Measurements from ENCODE around the gene ZNF384. TPM values are rescaled to one million over a fixed set of nuclear protein-coding genes. Genes with fewer than 3 reads are reported as not detected.

Gene ZNF384
- total RNA-seq (18.2 TPM), polyA plus RNA-seq (ENCODE audit: insufficient read depth in 1 of 8, insufficient read length in 8 of 8, low replicate concordance in 1 of 8) (10 to 100 TPM; 36.9 to 57.9 (median 49.7) TPM)
- long read RNA-seq, donor 1, result 0 reads
- long read RNA-seq, donor 2, partial matches to known transcripts, result 0 of 1 reads
- long read RNA-seq, donor 2, other reads (novel, unspliced or antisense), result 0 of 1 reads
- long read RNA-seq, donor 3, partial matches to known transcripts, result 5 of 6 reads
- long read RNA-seq, donor 3, other reads (novel, unspliced or antisense), result 0 of 6 reads
- long read RNA-seq, donor 4, partial matches to known transcripts, result 0 of 1 reads
- long read RNA-seq, donor 4, other reads (novel, unspliced or antisense), result 0 of 1 reads
- long read RNA-seq, donor 5, partial matches to known transcripts, result 1,171 of 1,241 reads
- long read RNA-seq, donor 5, other reads (novel, unspliced or antisense), result 65 of 1,241 reads
- long read RNA-seq, donor 6, partial matches to known transcripts, result 0 of 4 reads
- long read RNA-seq, donor 6, other reads (novel, unspliced or antisense), result 0 of 4 reads
- long read RNA-seq, donor 7, partial matches to known transcripts, result 647 of 673 reads
- long read RNA-seq, donor 7, other reads (novel, unspliced or antisense), result 23 of 673 reads
- long read RNA-seq, donor 8, partial matches to known transcripts, result 439 of 466 reads
- long read RNA-seq, donor 8, other reads (novel, unspliced or antisense), result 24 of 466 reads
- long read RNA-seq, donor 9, partial matches to known transcripts, result 0 of 5 reads
- long read RNA-seq, donor 9, other reads (novel, unspliced or antisense), result 0 of 5 reads
- long read RNA-seq, donor 10, partial matches to known transcripts, result 0 of 5 reads
- long read RNA-seq, donor 10, other reads (novel, unspliced or antisense), result 0 of 5 reads
- long read RNA-seq, donor 11, partial matches to known transcripts, result 520 of 528 reads
- long read RNA-seq, donor 11, other reads (novel, unspliced or antisense), result 5 of 528 reads

DNA sequence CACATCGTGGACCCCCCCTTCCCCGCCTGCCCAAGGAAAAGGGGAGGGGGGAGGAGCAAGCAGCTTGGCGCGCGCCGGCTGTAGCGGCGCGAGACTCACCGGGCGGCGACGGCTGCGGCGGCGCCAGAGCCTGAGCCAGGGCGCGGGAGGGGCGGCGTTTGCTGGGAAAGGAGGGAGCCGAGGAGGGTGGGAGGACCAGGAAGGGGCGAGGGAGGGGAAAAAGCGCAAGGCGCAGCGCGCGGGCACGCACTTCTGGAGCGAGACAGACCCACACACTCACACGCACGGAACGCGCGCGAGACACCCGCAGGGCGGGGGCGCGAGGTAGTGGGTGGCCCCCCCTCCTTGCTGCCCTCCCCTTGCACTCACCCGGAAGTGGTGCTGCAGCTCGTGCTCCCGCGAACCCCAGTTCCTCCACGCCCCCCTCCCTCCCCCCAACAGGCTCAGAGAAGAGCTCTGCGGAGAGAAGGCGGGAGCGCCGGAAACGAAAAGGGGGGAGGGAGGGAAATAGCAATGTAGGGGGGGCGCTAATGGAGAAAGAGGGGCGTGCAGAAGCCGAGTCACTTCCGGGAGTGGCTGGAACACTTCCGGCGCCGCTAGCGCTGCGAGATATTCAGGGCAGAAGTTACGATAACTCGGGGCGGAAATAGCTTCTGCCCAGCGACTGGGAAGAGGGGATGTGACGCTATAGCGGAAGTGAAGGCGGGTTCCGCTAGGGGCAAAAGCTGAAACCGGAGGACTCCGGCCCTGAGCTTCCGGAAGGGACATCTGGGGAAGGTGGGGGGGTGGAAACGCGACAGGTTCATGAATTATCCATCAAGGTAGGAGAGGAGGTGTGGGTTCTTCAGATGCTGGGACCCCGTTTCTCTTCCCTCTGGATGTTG, at the start of gene ZNF384:
Gene ZNF384, minus strand, starts transcription at position 377 of the 884 bp plus-strand sequence. CDS start 9,855 bp downstream, outside the sequence.
- H3K9me3 ChIP-seq (replicated peaks; ENCODE audit: control insufficient read depth, low read depth, low read length), result no peaks in the 10 kb centered on the region
- peaks cover 19% of the 10 kb centered on the region for H3K4me1 ChIP-seq (ENCODE audit: control insufficient read depth, insufficient read depth, low read length)
- H3K27me3 ChIP-seq (ENCODE audit: control insufficient read depth, insufficient read depth, low read length), result no peaks in the 10 kb centered on the region
- H3K36me3 ChIP-seq (ENCODE audit: control insufficient read depth, insufficient read depth, low read length), result peaks cover 3% of the 10 kb centered on the region
- peak; percentile 100 for DNase-seq
- 1% methylated on average over 34 of the region's 72 CpGs for WGBS (ENCODE audit: insufficient coverage)
- H3K27ac ChIP-seq (ENCODE audit: low read length), result peak within 1 kb of the TSS; percentile 98
- peak within 1 kb of the TSS; percentile 83 for H3K4me3 ChIP-seq (ENCODE audit: low read length)

DNA sequence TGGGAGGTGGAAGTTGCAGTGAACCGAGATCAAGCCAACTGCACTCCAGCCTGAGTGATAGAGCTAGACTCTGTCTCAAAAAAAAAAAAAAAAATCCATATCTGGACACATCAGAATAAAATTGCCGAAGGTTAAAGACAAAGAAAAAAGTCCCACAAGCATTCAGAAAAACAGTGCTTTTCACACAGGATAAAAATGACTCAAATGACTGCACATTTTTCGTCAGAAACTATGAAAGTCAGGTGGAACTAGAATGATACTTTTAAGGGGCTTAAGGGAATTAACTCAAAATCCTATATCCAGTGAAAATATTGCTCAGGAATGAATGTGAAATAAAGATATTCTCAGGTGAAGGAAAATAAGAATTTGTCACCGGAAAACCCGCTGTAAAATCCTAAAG, 47.6 kb upstream of the ZNF384 start:
- Histone ChIP-seq H3K4me3 (ENCODE audit: low read length) (no peak overlapping the region), H3K27me3 (ENCODE audit: control insufficient read depth, insufficient read depth, low read length) (no peaks in the 10 kb centered on the region), H3K4me1 (ENCODE audit: control insufficient read depth, insufficient read depth, low read length) (no peaks in the 10 kb centered on the region), H3K9me3 (replicated peaks; ENCODE audit: control insufficient read depth, low read depth, low read length) (no peaks in the 10 kb centered on the region), H3K27ac (ENCODE audit: low read length) (no peak overlapping the region), H3K36me3 (ENCODE audit: control insufficient read depth, insufficient read depth, low read length) (peaks cover 20% of the 10 kb centered on the region)
- no CpG with 5 or more reads among the region's 5 CpGs for WGBS (ENCODE audit: insufficient coverage)
- no peak for DNase-seq

DNA sequence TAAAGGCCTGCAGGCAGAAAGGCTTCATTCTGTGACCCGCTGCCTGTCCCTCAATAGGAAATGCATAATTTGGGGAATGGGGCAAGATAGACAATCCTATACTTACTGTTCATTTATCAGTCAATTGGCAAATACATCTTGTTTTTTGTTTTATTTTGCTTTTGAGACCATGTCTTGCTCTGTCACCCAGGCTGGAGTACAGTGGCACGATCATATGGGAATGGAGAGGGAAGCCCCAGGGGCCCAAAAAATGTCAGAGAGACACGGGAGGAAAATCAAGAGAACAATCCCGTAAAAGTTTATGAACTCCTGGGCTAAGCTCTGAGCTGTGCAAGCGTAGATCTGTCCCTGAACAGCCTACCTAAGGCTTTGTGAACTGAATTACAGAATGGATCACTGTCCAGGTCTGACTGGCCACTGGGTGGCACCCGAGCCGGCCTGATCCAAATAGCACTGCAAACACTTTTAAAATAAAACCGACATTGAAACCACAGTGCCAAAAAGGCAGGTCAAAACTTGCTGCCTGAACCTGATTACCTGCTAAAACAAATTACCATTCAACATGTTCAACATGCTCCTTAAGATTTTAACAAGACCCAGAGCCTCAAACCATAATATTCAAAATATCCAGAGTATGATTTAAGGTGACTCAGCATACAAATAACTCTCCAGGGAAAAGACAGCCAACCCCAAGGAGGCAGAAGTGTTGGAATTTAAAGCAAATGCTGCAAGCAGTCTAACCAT, 46.4 kb upstream of the ZNF384 start:
- H3K9me3 ChIP-seq (replicated peaks; ENCODE audit: control insufficient read depth, low read depth, low read length), result no peaks in the 10 kb centered on the region
- no peak overlapping the region for H3K27ac ChIP-seq (ENCODE audit: low read length)
- H3K4me3 ChIP-seq (ENCODE audit: low read length), result no peak overlapping the region
- H3K36me3 ChIP-seq (ENCODE audit: control insufficient read depth, insufficient read depth, low read length), result peaks cover 31% of the 10 kb centered on the region
- no peaks in the 10 kb centered on the region for H3K4me1 ChIP-seq (ENCODE audit: control insufficient read depth, insufficient read depth, low read length)
- peak; percentile 67 for DNase-seq
- 33% methylated on average over 7 of the region's 8 CpGs for WGBS (ENCODE audit: insufficient coverage)
- H3K27me3 ChIP-seq (ENCODE audit: control insufficient read depth, insufficient read depth, low read length), result no peaks in the 10 kb centered on the region

DNA sequence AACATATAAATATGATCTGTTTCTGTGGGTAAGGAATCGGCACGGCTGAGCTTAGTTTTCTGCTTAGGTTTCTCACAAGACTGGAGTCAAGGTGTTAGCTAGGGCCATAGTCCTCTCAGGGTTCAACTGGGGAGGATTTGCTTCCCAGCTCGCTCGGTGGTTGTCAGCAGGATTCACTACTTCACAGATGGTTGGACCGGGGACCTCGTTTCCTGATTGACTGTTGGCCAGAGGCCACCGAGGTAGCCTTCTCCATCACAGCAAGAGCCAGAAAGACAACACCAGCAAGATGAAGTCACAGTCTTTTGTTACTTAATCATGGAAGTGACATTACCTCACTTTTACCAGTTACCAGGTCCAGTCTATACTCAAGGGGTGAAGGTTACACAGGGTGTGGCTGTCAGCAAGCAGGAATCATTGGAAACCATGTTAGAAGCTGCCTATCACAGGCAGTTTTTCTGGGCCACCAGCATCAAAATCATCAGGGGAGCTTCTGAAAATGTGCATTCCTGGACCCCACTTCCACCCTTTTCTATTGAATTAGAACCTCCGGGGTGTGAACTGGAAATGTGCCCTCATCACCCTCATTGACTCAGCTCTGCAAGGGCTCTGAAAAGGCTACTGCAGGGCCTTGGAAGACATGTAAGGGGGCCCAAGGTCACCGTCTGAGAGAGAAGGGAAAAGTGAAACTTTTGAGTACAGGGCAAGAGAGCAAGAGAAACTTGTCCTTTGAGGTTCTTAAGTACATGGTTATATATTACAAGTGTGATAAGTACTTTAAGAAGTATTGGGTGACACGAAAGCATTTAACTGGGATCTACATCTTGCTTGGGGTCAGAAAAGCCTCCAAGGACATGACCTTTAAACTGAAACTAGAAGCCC, 45.6 kb upstream of the ZNF384 start:
- H3K9me3 ChIP-seq (replicated peaks; ENCODE audit: control insufficient read depth, low read depth, low read length), result no peaks in the 10 kb centered on the region
- 69% methylated on average over 5 of the region's 10 CpGs for WGBS (ENCODE audit: insufficient coverage)
- no peak for DNase-seq
- no peak overlapping the region for H3K4me3 ChIP-seq (ENCODE audit: low read length)
- H3K27me3 ChIP-seq (ENCODE audit: control insufficient read depth, insufficient read depth, low read length), result no peaks in the 10 kb centered on the region
- H3K36me3 ChIP-seq (ENCODE audit: control insufficient read depth, insufficient read depth, low read length), result peaks cover 40% of the 10 kb centered on the region
- H3K27ac ChIP-seq (ENCODE audit: low read length), result no peak overlapping the region
- H3K4me1 ChIP-seq (ENCODE audit: control insufficient read depth, insufficient read depth, low read length), result no peaks in the 10 kb centered on the region

DNA sequence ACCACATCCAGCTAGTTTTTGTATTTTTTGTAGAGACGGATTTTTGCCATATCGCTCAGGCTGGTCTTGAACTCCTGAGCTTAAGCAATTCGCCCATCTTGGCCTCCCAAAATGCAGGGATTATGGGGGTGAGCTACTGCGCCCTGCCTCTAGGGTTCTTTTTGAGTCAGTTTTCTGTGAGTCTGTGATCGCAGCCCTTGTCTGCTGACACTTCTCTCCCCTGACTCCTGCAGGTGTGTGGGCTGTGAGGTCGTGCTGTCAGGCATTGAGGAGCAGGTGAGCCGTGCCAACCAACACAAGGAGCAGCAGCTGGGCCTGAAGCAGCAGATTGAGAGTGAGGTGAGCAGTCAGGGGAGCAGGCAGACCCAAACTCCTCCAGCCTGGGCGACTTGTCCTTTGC, 41.0 kb upstream of the ZNF384 start:
- 88% methylated on average over 1 of the region's 8 CpGs for WGBS (ENCODE audit: insufficient coverage)
- no peak overlapping the region for H3K27ac ChIP-seq (ENCODE audit: low read length)
- H3K36me3 ChIP-seq (ENCODE audit: control insufficient read depth, insufficient read depth, low read length), result peaks cover 65% of the 10 kb centered on the region

DNA sequence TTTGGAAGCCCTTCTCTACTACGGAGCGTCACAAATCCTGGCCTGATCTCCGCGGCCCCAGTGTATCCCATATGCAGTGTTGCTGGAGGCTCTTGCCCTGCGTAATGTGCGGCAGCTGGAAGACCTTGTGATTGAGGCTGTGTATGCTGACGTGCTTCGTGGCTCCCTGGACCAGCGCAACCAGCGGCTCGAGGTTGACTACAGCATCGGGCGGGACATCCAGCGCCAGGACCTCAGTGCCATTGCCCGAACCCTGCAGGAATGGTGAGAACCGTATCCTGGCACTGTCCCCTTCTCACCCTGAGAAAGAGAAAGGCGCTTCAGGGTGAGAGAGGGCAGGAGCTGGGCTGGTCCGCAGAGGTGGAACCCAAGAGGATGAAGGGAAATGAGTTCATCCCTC, 40.0 kb upstream of the ZNF384 start:
- H3K4me3 ChIP-seq (ENCODE audit: low read length), result no peak overlapping the region
- no peak overlapping the region for H3K27ac ChIP-seq (ENCODE audit: low read length)
- 96% methylated on average over 15 of the region's 18 CpGs for WGBS (ENCODE audit: insufficient coverage)
- peaks cover 10% of the 10 kb centered on the region for H3K4me1 ChIP-seq (ENCODE audit: control insufficient read depth, insufficient read depth, low read length)
- DNase-seq, result no peak
- peaks cover 60% of the 10 kb centered on the region for H3K36me3 ChIP-seq (ENCODE audit: control insufficient read depth, insufficient read depth, low read length)
- H3K9me3 ChIP-seq (replicated peaks; ENCODE audit: control insufficient read depth, low read depth, low read length), result no peaks in the 10 kb centered on the region
- no peaks in the 10 kb centered on the region for H3K27me3 ChIP-seq (ENCODE audit: control insufficient read depth, insufficient read depth, low read length)

More for the DNA sequence above, 41.0 kb upstream of the ZNF384 start:
- Histone ChIP-seq H3K4me3 (ENCODE audit: low read length) (no peak overlapping the region), H3K9me3 (replicated peaks; ENCODE audit: control insufficient read depth, low read depth, low read length) (no peaks in the 10 kb centered on the region), H3K4me1 (ENCODE audit: control insufficient read depth, insufficient read depth, low read length) (peaks cover 2% of the 10 kb centered on the region), H3K27me3 (ENCODE audit: control insufficient read depth, insufficient read depth, low read length) (no peaks in the 10 kb centered on the region)
- no peak for DNase-seq

DNA sequence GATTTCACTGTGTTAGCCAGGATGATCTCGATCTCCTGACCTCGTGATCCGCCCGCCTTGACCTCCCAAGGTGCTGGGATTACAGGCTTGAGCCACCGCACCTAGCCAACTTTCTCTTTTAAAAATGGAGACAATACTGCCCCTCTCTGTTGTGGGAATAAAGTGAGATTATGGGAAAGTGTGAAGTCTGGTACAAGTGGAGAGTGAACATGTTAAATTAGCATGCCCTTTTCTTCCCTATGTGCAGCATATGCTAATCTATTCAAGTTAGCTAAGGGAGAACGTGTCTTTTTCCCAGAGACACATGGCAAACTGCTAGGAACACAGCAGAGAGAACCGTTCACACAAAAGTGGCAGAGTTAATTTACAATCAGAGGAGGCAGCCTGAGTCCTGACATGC, 36.2 kb upstream of the ZNF384 start:
- WGBS (ENCODE audit: insufficient coverage), result 100% methylated on average over 1 of the region's 7 CpGs
- H3K9me3 ChIP-seq (replicated peaks; ENCODE audit: control insufficient read depth, low read depth, low read length), result no peaks in the 10 kb centered on the region
- peaks cover 31% of the 10 kb centered on the region for H3K36me3 ChIP-seq (ENCODE audit: control insufficient read depth, insufficient read depth, low read length)
- H3K4me1 ChIP-seq (ENCODE audit: control insufficient read depth, insufficient read depth, low read length), result peaks cover 10% of the 10 kb centered on the region
- H3K4me3 ChIP-seq (ENCODE audit: low read length), result no peak overlapping the region
- H3K27ac ChIP-seq (ENCODE audit: low read length), result no peak overlapping the region
- no peak for DNase-seq
- peaks cover 2% of the 10 kb centered on the region for H3K27me3 ChIP-seq (ENCODE audit: control insufficient read depth, insufficient read depth, low read length)

DNA sequence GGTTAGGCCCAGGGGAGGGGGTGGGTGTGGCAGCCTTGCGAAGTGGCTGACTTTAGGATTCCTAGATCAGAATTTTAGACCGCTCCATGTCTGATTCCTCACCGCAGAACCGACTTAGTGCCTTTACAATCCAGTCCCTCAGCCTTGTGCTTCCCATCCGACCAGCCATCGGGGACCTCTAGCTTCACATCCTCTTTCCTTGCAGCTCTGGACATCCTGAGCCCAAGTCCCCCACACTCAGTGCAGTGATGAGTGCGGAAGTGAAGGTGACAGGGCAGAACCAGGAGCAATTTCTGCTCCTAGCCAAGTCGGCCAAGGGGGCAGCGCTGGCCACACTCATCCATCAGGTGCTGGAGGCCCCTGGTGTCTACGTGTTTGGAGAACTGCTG, 35.2 kb upstream of the ZNF384 start:
- H3K27me3 ChIP-seq (ENCODE audit: control insufficient read depth, insufficient read depth, low read length), result peaks cover 2% of the 10 kb centered on the region
- H3K36me3 ChIP-seq (ENCODE audit: control insufficient read depth, insufficient read depth, low read length), result peaks cover 21% of the 10 kb centered on the region
- peak overlapping the region; percentile 92 for H3K27ac ChIP-seq (ENCODE audit: low read length)
- peak overlapping the region; percentile 70 for H3K4me3 ChIP-seq (ENCODE audit: low read length)
- peak; percentile 51 for DNase-seq
- 8% methylated on average over 6 of the region's 10 CpGs for WGBS (ENCODE audit: insufficient coverage)
- peaks cover 10% of the 10 kb centered on the region for H3K4me1 ChIP-seq (ENCODE audit: control insufficient read depth, insufficient read depth, low read length)
- H3K9me3 ChIP-seq (replicated peaks; ENCODE audit: control insufficient read depth, low read depth, low read length), result no peaks in the 10 kb centered on the region

Measured in muscle of leg (tissue), 16 donors.